Natural killer cell (primary cell): ENCODE data around the gene NEAT1. TPM values are rescaled to one million over a fixed set of nuclear protein-coding genes. Genes with fewer than 3 reads are reported as not detected.

Experiments
- ATAC-seq, 3 donors: fragments of 150-1000 bp in 2 of 3; fragments of 200-7000 bp in 1 of 3; cut with Tn5 transposase; 1 replicate in 1 of 3; 2 replicates in 2 of 3; pipeline ENCODE4 v1.10.0; 2021; ENCODE audit warnings: mild to moderate bottlenecking in 2 of 3, moderate library complexity in 2 of 3
- DNase-seq, 2 donors: peaks; one replicate each; pipeline versions ENCODE4 v3.0.0 to v3.0.0-alpha.2; 2013 to 2021; ENCODE audit warnings: mixed read lengths in 1 of 2
- H3K27ac ChIP-seq: one replicate; pipeline ENCODE4 v1.5.1; 2013; ENCODE audit warnings: mild to moderate bottlenecking, low read length
- H3K27me3 ChIP-seq: one replicate; pipeline ENCODE4 v1.6.1; 2013; ENCODE audit warnings: low read length; ENCODE audit not compliant: control insufficient read depth, insufficient read depth
- H3K36me3 ChIP-seq: one replicate; pipeline ENCODE4 v1.6.1; 2013; ENCODE audit warnings: low read length; ENCODE audit not compliant: control insufficient read depth, insufficient read depth
- H3K4me1 ChIP-seq: one replicate; pipeline ENCODE4 v1.6.1; 2013; ENCODE audit warnings: low read length; ENCODE audit not compliant: control insufficient read depth, insufficient read depth
- H3K4me3 ChIP-seq: one replicate; pipeline ENCODE4 v1.5.1; 2013; ENCODE audit warnings: low read length
- H3K9me3 ChIP-seq: one replicate; pipeline ENCODE4 v1.6.1; 2013; ENCODE audit warnings: low read length; ENCODE audit not compliant: control insufficient read depth, insufficient read depth
- H3K27ac Mint-ChIP-seq, 2 donors: one replicate each; pipeline ENCODE4 v1.8.0; 2022; ENCODE audit warnings: mild to moderate bottlenecking in 2 of 2, mixed read lengths in 2 of 2, moderate library complexity in 1 of 2
- H3K27me3 Mint-ChIP-seq, 2 donors: one replicate each; pipeline ENCODE4 v1.8.0; 2022; ENCODE audit warnings: low read depth in 2 of 2, mixed read lengths in 2 of 2
- H3K36me3 Mint-ChIP-seq: one replicate; pipeline ENCODE4 v1.8.0; 2022; ENCODE audit warnings: mixed read lengths
- H3K4me1 Mint-ChIP-seq, 2 donors: one replicate each; pipeline ENCODE4 v1.8.0; 2022; ENCODE audit warnings: mixed read lengths in 2 of 2
- H3K4me3 Mint-ChIP-seq: one replicate; pipeline ENCODE4 v1.8.0; 2022; ENCODE audit warnings: mild to moderate bottlenecking, moderate library complexity, mixed read lengths
- H3K9me3 Mint-ChIP-seq, 2 donors: one replicate each; pipeline ENCODE4 v1.8.0; 2022; ENCODE audit warnings: mixed read lengths in 2 of 2
- WGBS: methylation state at CpG from one replicate; pipeline ENCODE4 v1.1.7; 2013; ENCODE audit warnings: missing lambda C conversion rate; ENCODE audit not compliant: insufficient coverage; 5-methylcytosine and 5-hydroxymethylcytosine counted together
- intact Hi-C: fragments of 100-400 bp; cut with micrococcal nuclease; formaldehyde crosslinking; loops from one replicate; pipeline ENCODE4 v1.14.2; 2022
- total RNA-seq, 4 donors: library from RNA; stranded (reverse); fragments of 120-200 nt in 1 of 4; gene quantifications; one replicate each; pipeline versions ENCODE4 v1.2.3 to v1.2.4, GENCODE V29; 2013 to 2022
- TF ChIP-seq, protein P1 (sequence below): fragments of 200-600 bp; IDR thresholded peaks from one replicate; pipeline ENCODE4 v1.8.0; 2022; ENCODE audit warnings: antibody characterized with exemption

Gene NEAT1
- total RNA-seq, 3 donors from 2014 or later (not counting 1 experiment from before 2014, with no cell fraction given), result 1,031 to 1,768 (median 1,493) TPM

DNA sequence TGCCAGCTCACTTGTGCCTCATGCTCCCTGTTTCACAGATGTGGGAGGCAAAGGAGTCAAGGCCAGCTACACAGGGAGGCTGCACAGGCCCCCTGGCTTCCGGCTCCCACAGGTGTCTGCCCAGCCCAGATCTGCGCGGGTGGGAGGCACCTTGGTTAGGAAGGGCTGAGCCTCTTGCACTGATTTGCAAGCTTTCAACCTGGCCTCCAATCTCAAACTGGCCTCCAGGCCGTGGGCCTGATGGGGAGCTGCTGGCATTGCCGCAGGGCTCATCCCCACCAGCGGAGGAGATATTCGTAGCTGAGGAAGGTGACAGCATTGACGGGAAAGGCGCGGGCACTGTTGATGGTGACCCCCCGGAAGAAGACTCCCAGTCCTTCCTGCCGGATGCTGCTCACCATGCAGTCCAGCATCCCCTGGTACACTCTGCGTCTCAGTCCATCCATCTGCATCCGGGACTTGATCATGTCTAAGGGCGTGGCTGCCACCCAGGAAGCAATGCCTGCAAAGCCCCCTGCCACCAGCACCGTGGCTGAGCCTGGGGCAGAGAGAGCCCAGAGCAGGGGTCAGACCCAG, 46.4 kb upstream of the NEAT1 start:
- Histone ChIP-seq H3K36me3 (peaks cover 2% of the 10 kb centered on the region), H3K4me3 (no peak overlapping the region), H3K27ac (no peak overlapping the region), H3K9me3 (no peaks in the 10 kb centered on the region), H3K4me1 (peaks cover 24% of the 10 kb centered on the region), H3K27me3 (no peaks in the 10 kb centered on the region)
- 93% methylated on average over 16 of the region's 16 CpGs for WGBS
- Mint-ChIP-seq H3K4me3 (no peak overlapping the region), H3K27me3 (no peaks in the 10 kb centered on the region), H3K36me3 (no peaks in the 10 kb centered on the region), H3K4me1 (peaks cover 0 to 8% of the 10 kb centered on the region in 2 donors), H3K9me3 (no peaks in the 10 kb centered on the region), H3K27ac (no peak overlapping the region)
- TF ChIP-seq, protein P1, sequence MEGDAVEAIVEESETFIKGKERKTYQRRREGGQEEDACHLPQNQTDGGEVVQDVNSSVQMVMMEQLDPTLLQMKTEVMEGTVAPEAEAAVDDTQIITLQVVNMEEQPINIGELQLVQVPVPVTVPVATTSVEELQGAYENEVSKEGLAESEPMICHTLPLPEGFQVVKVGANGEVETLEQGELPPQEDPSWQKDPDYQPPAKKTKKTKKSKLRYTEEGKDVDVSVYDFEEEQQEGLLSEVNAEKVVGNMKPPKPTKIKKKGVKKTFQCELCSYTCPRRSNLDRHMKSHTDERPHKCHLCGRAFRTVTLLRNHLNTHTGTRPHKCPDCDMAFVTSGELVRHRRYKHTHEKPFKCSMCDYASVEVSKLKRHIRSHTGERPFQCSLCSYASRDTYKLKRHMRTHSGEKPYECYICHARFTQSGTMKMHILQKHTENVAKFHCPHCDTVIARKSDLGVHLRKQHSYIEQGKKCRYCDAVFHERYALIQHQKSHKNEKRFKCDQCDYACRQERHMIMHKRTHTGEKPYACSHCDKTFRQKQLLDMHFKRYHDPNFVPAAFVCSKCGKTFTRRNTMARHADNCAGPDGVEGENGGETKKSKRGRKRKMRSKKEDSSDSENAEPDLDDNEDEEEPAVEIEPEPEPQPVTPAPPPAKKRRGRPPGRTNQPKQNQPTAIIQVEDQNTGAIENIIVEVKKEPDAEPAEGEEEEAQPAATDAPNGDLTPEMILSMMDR, result no peak
- ATAC-seq, result no peak
- DNase-seq, result no peak
- intact Hi-C loops, result no loop called here

DNA sequence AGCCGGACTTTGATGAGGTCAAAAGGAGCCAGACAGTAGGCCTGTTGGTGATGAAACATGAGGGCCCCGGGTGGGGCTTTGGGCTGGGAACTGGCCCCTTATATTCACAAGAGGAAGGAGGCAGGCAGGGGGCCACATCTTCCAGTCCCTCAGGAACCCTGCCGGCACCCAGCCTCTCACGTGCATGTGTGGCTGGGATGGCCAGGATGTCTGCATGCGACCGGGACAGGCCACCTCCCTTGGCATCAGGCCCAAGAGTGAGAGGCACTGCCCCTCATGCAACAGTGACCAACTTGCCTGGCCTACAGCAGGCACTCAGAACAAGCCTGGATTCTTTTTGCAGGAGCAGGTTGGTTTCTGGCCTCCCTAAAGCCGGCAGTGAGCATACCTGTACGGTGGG, 45.6 kb upstream of the NEAT1 start:
- Histone ChIP-seq H3K9me3 (no peaks in the 10 kb centered on the region), H3K36me3 (peaks cover 2% of the 10 kb centered on the region), H3K27ac (no peak overlapping the region), H3K4me3 (no peak overlapping the region), H3K27me3 (no peaks in the 10 kb centered on the region), H3K4me1 (peaks cover 32% of the 10 kb centered on the region)
- DNase-seq (no peak), ATAC-seq (no peak)
- intact Hi-C loops, result no loop called here
- no peaks in the 10 kb centered on the region for H3K27me3 Mint-ChIP-seq
- H3K36me3 Mint-ChIP-seq, result no peaks in the 10 kb centered on the region
- H3K9me3 Mint-ChIP-seq, result no peaks in the 10 kb centered on the region
- WGBS, result 93% methylated on average over 8 of the region's 8 CpGs
- peaks cover 2 to 9% of the 10 kb centered on the region in 2 donors for H3K4me1 Mint-ChIP-seq
- H3K27ac Mint-ChIP-seq, result no peak overlapping the region
- H3K4me3 Mint-ChIP-seq, result no peak overlapping the region
- TF ChIP-seq, protein P1, result no peak

DNA sequence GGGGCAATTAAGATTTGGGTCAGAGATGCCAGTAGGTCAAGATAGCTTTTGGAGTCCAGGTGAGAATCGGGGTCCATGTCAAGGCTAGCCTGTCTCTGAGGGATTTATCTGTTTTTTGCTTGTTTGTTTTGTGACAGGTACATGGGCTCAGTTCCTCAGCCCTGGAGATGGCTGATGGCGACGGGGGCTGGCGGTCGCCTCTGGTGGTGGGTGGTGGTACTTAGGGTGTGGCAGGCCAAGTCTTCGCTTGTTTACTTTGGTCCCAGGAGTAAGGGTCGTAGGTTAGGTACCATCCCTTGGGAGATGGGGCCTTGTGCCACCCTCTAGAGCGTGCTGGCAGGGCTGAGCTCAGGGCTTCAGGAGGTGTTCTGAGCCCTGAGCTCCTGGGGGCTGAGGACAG, 44.8 kb upstream of the NEAT1 start:
- WGBS, result 89% methylated on average over 8 of the region's 8 CpGs
- H3K27ac Mint-ChIP-seq, result peak overlapping the region in 1 of 2 donors; percentile 52
- no peaks in the 10 kb centered on the region for H3K9me3 Mint-ChIP-seq
- Histone ChIP-seq H3K9me3 (no peaks in the 10 kb centered on the region), H3K4me3 (no peak overlapping the region), H3K4me1 (peaks cover 39% of the 10 kb centered on the region), H3K27me3 (no peaks in the 10 kb centered on the region), H3K36me3 (peaks cover 2% of the 10 kb centered on the region), H3K27ac (peak overlapping the region; percentile 21)
- H3K36me3 Mint-ChIP-seq, result no peaks in the 10 kb centered on the region
- H3K4me1 Mint-ChIP-seq, result peaks cover 9 to 16% of the 10 kb centered on the region in 2 donors
- H3K4me3 Mint-ChIP-seq, result no peak overlapping the region
- ATAC-seq (no peak), DNase-seq (no peak)
- TF ChIP-seq, protein P1, result no peak
- intact Hi-C loops, result no loop called here
- H3K27me3 Mint-ChIP-seq, result no peaks in the 10 kb centered on the region
